GM19099 (cell line): Measurements from ENCODE around the gene TCEAL5.

Experiments used
- POLR2A ChIP-seq: IDR thresholded peaks from 3 replicates; pipeline ENCODE4 v1.6.1; 2011; ENCODE audit warnings: low read depth; ENCODE audit not compliant: insufficient read length; ENCODE audit errors: extremely low read depth

Gene TCEAL5

DNA sequence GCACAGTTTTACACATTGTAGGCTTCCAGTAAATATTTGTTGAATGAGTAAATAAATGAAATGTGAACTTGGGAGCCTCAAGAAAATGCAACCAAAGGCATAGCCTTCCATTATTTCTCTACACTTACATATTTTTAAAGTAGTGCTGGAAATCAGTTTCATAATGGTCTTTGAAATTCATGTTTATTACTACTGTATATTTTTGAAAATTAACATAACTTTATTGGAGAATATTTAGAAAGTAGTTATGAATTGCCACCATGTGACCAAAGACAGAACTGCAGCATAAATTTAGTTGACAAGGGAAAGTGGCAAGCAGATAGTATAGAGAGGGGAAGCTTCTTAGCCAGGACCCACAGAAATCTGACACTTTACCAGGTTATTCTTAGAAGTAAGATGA, 28.0 kb downstream of the TCEAL5 start:
- no peak for TF ChIP-seq POLR2A

DNA sequence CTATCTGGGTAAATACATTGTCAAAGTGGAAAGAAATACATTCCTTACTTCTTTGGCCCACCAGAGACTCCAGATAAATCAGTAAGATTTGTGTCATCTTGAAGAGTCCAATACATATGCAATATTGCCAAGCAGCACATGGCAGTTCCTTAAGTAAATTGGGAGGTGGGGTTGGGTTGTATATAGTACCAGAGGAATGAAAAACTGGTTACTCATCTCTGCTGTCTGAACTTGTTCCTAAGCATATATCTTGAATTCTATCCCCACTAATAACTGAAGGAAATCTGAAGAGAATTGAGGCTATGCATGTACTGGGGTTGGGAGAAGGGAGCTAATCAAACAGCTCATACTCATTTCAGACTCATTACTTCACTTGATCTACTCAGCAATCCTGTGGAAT, 36.4 kb downstream of the TCEAL5 start:
- no peak for TF ChIP-seq POLR2A

DNA sequence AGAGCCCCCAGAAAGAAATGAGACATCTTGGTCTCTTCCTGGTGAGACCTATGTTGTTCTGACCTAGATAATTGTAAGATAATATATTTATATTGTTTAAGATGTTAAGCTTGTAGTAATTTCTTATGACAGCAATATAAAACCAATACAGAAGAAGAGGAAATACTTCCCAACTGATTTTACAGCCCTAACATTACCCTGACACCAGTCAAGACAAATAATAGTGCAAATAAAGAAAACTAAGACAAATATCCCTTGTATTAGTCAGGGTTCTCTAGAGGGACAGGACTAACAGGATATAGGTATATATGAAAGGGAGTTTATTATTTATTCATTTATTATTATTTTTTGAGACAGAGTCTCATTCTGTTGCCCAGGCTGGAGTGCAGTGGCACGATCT, 40.3 kb downstream of the TCEAL5 start:
- TF ChIP-seq POLR2A: no peak

- no peak for TF ChIP-seq POLR2A
Observed at GRCh38 chrX:103234869-103235268, 41.7 kb downstream of the TCEAL5 start.

DNA sequence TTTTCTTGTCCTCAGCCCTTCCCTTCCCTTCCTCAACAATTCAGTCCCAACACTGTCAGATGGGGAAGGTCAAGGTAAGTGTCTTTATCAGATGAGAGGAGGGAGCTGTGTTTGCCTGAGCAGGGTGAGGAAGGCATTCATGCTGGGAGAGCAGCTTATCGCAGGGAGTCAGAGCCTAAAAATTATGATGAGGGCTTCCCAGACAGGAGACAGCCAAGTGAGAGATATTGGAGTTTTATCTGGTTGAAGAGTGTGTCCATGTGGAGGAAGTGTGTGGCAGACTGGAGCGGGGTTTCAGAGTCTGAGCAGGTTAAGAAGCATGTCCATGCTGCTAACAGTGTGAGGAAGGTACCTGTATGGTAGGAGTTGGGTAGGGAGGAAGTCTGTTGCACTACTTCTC, 43.3 kb downstream of the TCEAL5 start:
- TF ChIP-seq POLR2A: no peak
